SU-DHL-6 (cell line): ENCODE data around the gene RPS6KC1.
"Not testable (repeated sequence)": the region's sequence is repeated elsewhere in the genome, so short reads cannot be mapped to it uniquely, and the experiment has no call there.

Source experiments
- H2AFZ ChIP-seq: fragments of 200-600 bp; sonication (generic); 2 replicates; pipeline ENCODE4 v1.6.1; 2014; ENCODE audit warnings: low read depth, mild to moderate bottlenecking, moderate library complexity, mixed read lengths, antibody characterized with exemption, low read length; ENCODE audit not compliant: severe bottlenecking
- H3F3A ChIP-seq: fragments of 200-600 bp; shearing (Covaris generic); 2 replicates; pipeline ENCODE4 v1.6.0; 2016; ENCODE audit warnings: antibody characterized with exemption, mild to moderate bottlenecking; ENCODE audit not compliant: insufficient read depth
- H3K27ac ChIP-seq: fragments of 200-600 bp; sonication (generic); 2 replicates; pipeline ENCODE4 v1.5.1; 2016; ENCODE audit warnings: low read depth, mild to moderate bottlenecking, low read length, moderate library complexity, mixed read lengths
- H3K27me3 ChIP-seq: fragments of 200-600 bp; sonication (generic), shearing (Covaris generic); 2 replicates; pipeline ENCODE4 v1.6.0; 2014; ENCODE audit warnings: mild to moderate bottlenecking, low read length
- H3K36me3 ChIP-seq: fragments of 200-600 bp; sonication (generic); 2 replicates; pipeline ENCODE4 v1.6.1; 2014; ENCODE audit warnings: mild to moderate bottlenecking, low read length, mixed read lengths
- H3K4me2 ChIP-seq: fragments of 300-600, 200-600 bp; shearing (Covaris generic), sonication (generic); 2 replicates; pipeline ENCODE4 v1.6.0; 2014; ENCODE audit warnings: low read length, low read depth, mild to moderate bottlenecking; ENCODE audit not compliant: poor library complexity, severe bottlenecking
- H3K4me3 ChIP-seq: fragments of 200-600 bp; sonication (generic); 2 replicates; pipeline ENCODE4 v1.5.1; 2014; ENCODE audit warnings: antibody characterized with exemption, low read length, mild to moderate bottlenecking, mixed read lengths; ENCODE audit not compliant: insufficient read depth, poor library complexity, severe bottlenecking
- H3K79me2 ChIP-seq: fragments of 200-600 bp; sonication (generic); 2 replicates; pipeline ENCODE4 v1.6.1; 2014; ENCODE audit warnings: mild to moderate bottlenecking, low read length, moderate library complexity; ENCODE audit not compliant: insufficient read depth
- H3K9ac ChIP-seq: fragments of 200-600 bp; sonication (generic); 2 replicates; pipeline ENCODE4 v1.7.0; 2014; ENCODE audit warnings: mild to moderate bottlenecking, low read length
- H3K9me2 ChIP-seq: fragments of 200-600 bp; sonication (generic); replicated peaks from 2 replicates; pipeline ENCODE4 v1.6.1; 2014; ENCODE audit warnings: low read length; ENCODE audit not compliant: insufficient read depth
- H3K9me3 ChIP-seq: fragments of 200-600 bp; sonication (generic); 2 replicates; pipeline ENCODE4 v1.6.1; 2014; ENCODE audit warnings: low read length, mixed read lengths; ENCODE audit not compliant: insufficient read depth
- H4K20me1 ChIP-seq: fragments of 200-600 bp; sonication (generic); 2 replicates; pipeline ENCODE4 v1.6.1; 2014; ENCODE audit warnings: low read depth, mild to moderate bottlenecking, antibody characterized with exemption, low read length, moderate library complexity, mixed read lengths
- EZH2phosphoT487 ChIP-seq: fragments of 200-600 bp; sonication (generic), shearing (Covaris generic); conservative IDR thresholded peaks from 2 replicates; pipeline ENCODE4 v1.6.1; 2018; ENCODE audit warnings: mild to moderate bottlenecking, antibody characterized with exemption, low read length, moderate library complexity, mixed read lengths
- TF ChIP-seq, protein P1 (sequence below): fragments of 200-600 bp; sonication (generic); IDR thresholded peaks from one replicate; pipeline ENCODE4 v1.5.1; 2017; ENCODE audit warnings: antibody characterized with exemption, mild to moderate bottlenecking, low read length, moderate library complexity; ENCODE audit not compliant: insufficient read depth, poor library complexity, severe bottlenecking

Gene RPS6KC1

DNA sequence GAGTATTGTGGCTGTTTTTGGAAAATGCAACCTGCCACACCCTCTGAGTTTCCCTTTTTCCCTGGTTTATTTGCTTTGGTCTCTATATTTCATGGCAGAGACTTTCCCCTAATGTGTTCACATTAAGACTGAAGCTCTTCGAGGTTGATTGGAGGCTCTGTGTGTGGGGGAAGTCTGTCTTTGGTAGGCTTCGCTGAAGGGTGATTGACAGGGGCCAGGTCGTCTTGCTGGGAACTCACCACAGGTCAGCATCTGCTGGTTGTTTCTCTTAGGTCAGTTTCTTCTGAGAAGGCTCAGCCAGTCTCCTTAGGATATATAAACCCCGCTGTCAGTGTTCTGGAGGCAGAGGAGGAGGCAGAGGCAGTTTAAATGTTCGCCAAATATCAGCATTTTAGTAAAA is 249.4 kb downstream of the RPS6KC1 start:
- Histone ChIP-seq H3K27me3 (no peaks in the 10 kb centered on the region), H3K27ac (no peak overlapping the region), H3K9me2 (no peaks in the 10 kb centered on the region), H3K4me2 (no peak overlapping the region), H3K9ac (no peak overlapping the region), H3K36me3 (no peaks in the 10 kb centered on the region), H4K20me1 (no peaks in the 10 kb centered on the region), H3F3A (no peaks in the 10 kb centered on the region), H2AFZ (no peak overlapping the region), H3K4me3 (no peak overlapping the region), H3K9me3 (no peaks in the 10 kb centered on the region), H3K79me2 (no peaks in the 10 kb centered on the region)
- TF ChIP-seq EZH2phosphoT487: no peak
- TF ChIP-seq, protein P1, sequence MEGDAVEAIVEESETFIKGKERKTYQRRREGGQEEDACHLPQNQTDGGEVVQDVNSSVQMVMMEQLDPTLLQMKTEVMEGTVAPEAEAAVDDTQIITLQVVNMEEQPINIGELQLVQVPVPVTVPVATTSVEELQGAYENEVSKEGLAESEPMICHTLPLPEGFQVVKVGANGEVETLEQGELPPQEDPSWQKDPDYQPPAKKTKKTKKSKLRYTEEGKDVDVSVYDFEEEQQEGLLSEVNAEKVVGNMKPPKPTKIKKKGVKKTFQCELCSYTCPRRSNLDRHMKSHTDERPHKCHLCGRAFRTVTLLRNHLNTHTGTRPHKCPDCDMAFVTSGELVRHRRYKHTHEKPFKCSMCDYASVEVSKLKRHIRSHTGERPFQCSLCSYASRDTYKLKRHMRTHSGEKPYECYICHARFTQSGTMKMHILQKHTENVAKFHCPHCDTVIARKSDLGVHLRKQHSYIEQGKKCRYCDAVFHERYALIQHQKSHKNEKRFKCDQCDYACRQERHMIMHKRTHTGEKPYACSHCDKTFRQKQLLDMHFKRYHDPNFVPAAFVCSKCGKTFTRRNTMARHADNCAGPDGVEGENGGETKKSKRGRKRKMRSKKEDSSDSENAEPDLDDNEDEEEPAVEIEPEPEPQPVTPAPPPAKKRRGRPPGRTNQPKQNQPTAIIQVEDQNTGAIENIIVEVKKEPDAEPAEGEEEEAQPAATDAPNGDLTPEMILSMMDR: no peak

DNA sequence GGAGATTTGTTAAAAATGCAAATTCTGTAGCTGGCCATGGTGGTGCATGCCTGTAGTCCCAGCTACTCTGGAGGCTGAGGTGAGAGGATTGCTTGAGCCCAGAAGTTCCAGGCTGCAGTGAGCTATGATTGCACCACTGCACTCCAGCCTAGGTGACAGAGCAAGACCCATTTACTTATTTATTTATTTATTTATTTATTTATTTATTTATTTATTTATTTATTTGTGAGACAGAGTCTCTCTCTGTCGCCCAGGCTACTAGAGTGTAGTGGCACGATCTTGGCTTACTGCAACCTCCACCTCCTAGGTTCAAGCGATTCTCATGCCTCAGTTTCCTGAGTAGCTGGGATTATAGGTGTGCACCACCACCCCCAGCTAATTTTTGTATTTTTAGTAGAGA is 250.5 kb downstream of the RPS6KC1 start:
- H4K20me1 ChIP-seq, H3K9me2 ChIP-seq: not testable (repeated sequence)

DNA sequence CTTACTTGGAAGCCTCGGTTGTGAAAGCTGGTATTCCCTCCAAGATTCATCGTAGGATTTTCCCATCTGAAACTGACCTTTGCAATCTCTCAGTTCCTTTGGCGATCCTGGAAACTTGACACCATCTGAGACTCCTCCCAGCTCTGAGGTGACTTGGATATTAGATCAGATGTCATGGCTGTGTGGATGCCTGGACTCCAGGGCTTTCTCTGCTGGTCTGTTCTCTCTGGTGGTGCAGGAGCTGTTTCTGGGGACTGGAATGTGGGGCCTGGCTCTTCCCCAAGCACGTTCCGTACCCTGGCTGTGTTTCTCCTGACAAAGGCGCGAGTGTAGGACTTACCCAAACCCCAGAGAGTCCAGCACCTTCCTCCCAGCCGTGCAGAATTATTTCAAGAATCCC is 252.2 kb downstream of the RPS6KC1 start:
- Histone ChIP-seq H3K9ac (no peak overlapping the region), H3K9me3 (no peaks in the 10 kb centered on the region), H3F3A (no peaks in the 10 kb centered on the region), H2AFZ (no peak overlapping the region), H3K79me2 (no peaks in the 10 kb centered on the region), H4K20me1 (no peaks in the 10 kb centered on the region), H3K4me3 (no peak overlapping the region), H3K27ac (no peak overlapping the region), H3K9me2 (no peaks in the 10 kb centered on the region), H3K4me2 (no peak overlapping the region), H3K27me3 (no peaks in the 10 kb centered on the region), H3K36me3 (no peaks in the 10 kb centered on the region)
- TF ChIP-seq, protein P1: no peak
- no peak for TF ChIP-seq EZH2phosphoT487

More for the DNA sequence above, 250.5 kb downstream of the RPS6KC1 start:
- not testable (repeated sequence) for H3F3A ChIP-seq, H3K4me3 ChIP-seq, H3K9me3 ChIP-seq, H3K27me3 ChIP-seq, H3K4me2 ChIP-seq, H2AFZ ChIP-seq, H3K9ac ChIP-seq, H3K36me3 ChIP-seq, H3K27ac ChIP-seq, H3K79me2 ChIP-seq

DNA sequence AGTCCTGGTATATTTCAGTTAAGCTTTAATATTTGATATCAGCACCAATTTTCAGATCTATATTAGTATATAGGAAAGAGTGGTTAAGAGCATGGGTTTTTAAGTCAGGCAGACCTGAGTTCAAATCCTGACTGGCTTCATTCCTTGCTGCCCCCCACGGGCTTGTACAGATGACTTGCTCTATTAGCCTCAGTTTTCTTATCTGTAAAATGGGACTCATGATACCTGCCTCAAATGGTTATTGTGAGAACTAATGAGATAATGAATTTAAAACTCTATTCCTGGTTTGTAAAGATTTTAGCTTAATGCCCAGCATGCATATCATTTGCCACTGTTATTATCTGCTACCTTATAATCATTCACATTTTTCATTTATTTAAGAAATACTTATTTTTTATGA is 264.5 kb downstream of the RPS6KC1 start:
- Histone ChIP-seq H3K27me3 (no peaks in the 10 kb centered on the region), H4K20me1 (no peaks in the 10 kb centered on the region), H2AFZ (no peak overlapping the region), H3K36me3 (no peaks in the 10 kb centered on the region), H3K4me3 (no peak overlapping the region), H3K4me2 (no peak overlapping the region), H3K9ac (no peak overlapping the region), H3K9me3 (no peaks in the 10 kb centered on the region), H3F3A (no peaks in the 10 kb centered on the region), H3K79me2 (no peaks in the 10 kb centered on the region), H3K9me2 (no peaks in the 10 kb centered on the region), H3K27ac (no peak overlapping the region)
- TF ChIP-seq, protein P1: no peak
- no peak for TF ChIP-seq EZH2phosphoT487

DNA sequence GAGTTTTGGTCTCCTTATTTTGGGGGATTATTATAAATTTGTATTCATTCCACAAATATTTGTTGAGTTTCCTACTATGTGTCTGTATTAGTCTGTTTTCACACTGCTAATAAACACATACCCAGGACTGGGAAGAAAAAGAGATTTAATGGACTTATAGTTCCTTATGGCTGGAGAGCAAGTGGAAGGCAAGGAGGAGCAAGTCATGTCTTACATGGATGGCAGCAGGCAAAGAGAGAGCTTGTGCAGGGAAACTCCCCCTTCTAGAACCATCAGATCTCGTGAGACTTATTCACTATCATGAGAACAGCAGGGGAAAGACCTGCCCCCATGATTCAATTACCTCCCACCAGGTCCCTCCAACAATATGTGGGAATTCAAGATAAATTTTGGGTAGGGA is 267.4 kb downstream of the RPS6KC1 start:
- H3K27me3 ChIP-seq, H3K9me3 ChIP-seq, H3K79me2 ChIP-seq, H2AFZ ChIP-seq, H3K4me2 ChIP-seq, H3K4me3 ChIP-seq, H3K9ac ChIP-seq, H3K27ac ChIP-seq, H3K36me3 ChIP-seq, H3F3A ChIP-seq, H3K9me2 ChIP-seq, H4K20me1 ChIP-seq: not testable (repeated sequence)
